WTC11 (cell line): ENCODE results near the gene SGCB.

Source experiments
- ESRRA ChIP-seq: sonication (generic); formaldehyde crosslinking; IDR thresholded peaks from 2 replicates; pipeline ENCODE4 v1.8.1; 2022; ENCODE audit warnings: mild to moderate bottlenecking, missing genetic modification reagents, borderline replicate concordance
- FOXK1 ChIP-seq: sonication (generic); formaldehyde crosslinking; IDR thresholded peaks from 2 replicates; pipeline ENCODE4 v1.8.0; 2022; ENCODE audit warnings: mild to moderate bottlenecking, moderate library complexity, missing genetic modification reagents
- IRF1 ChIP-seq: sonication (generic); formaldehyde crosslinking; IDR thresholded peaks from 2 replicates; pipeline ENCODE4 v1.8.0; 2023; ENCODE audit warnings: missing genetic modification reagents
- JAZF1 ChIP-seq: fragments of 250-450 bp; sonication (Bioruptor Pico); IDR thresholded peaks from 2 replicates; pipeline ENCODE4 v1.9.0; 2021; ENCODE audit warnings: moderate library complexity, mild to moderate bottlenecking, inconsistent platforms
- NR1H2 ChIP-seq: sonication (generic); formaldehyde crosslinking; IDR thresholded peaks from 2 replicates; pipeline ENCODE4 v1.9.0; 2021; ENCODE audit warnings: mild to moderate bottlenecking, moderate library complexity, missing genetic modification reagents
- SP1 ChIP-seq: sonication (generic); formaldehyde crosslinking; conservative IDR thresholded peaks from 2 replicates; pipeline ENCODE4 v1.8.1; 2022; ENCODE audit warnings: missing genetic modification reagents
- ZBTB21 ChIP-seq: sonication (generic); formaldehyde crosslinking; IDR thresholded peaks from 2 replicates; pipeline ENCODE4 v1.8.1; 2023; ENCODE audit warnings: mild to moderate bottlenecking, missing genetic modification reagents, borderline replicate concordance
- TF ChIP-seq, protein P1 (sequence below): fragments of 200-600 bp; IDR thresholded peaks from 2 replicates; pipeline ENCODE4 v1.8.0; 2022; ENCODE audit warnings: antibody characterized with exemption
- TF ChIP-seq, protein P2 (sequence below): sonication (generic); formaldehyde crosslinking; IDR thresholded peaks from 2 replicates; pipeline ENCODE4 v1.8.1; 2022; ENCODE audit warnings: low read depth, missing genetic modification reagents, borderline replicate concordance
- TF ChIP-seq, protein P3 (sequence below): sonication (generic); formaldehyde crosslinking; IDR thresholded peaks from 2 replicates; pipeline ENCODE4 v1.8.0; 2022; ENCODE audit warnings: mild to moderate bottlenecking, missing genetic modification reagents

DNA sequence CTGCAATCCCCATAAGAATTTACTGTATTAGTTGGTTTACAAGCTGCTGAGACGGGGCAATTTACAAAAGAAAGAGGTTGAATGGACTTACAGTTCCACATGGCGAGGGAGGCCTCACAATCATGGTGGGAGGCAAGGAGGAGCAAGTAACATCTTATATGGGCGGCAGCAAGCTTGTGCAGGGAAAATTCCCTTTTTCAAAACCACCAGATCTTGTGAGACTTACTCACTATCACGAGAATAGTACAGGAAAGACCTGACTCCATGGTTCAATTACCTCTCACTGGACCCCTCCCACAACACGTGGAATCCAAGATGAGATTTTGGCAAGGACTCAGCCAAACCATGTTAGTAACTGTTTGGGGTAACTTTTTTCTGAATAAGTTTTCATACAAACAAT is 11.2 kb upstream of the SGCB start:
- TF ChIP-seq, protein P1, sequence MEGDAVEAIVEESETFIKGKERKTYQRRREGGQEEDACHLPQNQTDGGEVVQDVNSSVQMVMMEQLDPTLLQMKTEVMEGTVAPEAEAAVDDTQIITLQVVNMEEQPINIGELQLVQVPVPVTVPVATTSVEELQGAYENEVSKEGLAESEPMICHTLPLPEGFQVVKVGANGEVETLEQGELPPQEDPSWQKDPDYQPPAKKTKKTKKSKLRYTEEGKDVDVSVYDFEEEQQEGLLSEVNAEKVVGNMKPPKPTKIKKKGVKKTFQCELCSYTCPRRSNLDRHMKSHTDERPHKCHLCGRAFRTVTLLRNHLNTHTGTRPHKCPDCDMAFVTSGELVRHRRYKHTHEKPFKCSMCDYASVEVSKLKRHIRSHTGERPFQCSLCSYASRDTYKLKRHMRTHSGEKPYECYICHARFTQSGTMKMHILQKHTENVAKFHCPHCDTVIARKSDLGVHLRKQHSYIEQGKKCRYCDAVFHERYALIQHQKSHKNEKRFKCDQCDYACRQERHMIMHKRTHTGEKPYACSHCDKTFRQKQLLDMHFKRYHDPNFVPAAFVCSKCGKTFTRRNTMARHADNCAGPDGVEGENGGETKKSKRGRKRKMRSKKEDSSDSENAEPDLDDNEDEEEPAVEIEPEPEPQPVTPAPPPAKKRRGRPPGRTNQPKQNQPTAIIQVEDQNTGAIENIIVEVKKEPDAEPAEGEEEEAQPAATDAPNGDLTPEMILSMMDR, result no peak
- TF ChIP-seq NR1H2, result no peak
- TF ChIP-seq FOXK1, result no peak
- TF ChIP-seq, protein P2, sequence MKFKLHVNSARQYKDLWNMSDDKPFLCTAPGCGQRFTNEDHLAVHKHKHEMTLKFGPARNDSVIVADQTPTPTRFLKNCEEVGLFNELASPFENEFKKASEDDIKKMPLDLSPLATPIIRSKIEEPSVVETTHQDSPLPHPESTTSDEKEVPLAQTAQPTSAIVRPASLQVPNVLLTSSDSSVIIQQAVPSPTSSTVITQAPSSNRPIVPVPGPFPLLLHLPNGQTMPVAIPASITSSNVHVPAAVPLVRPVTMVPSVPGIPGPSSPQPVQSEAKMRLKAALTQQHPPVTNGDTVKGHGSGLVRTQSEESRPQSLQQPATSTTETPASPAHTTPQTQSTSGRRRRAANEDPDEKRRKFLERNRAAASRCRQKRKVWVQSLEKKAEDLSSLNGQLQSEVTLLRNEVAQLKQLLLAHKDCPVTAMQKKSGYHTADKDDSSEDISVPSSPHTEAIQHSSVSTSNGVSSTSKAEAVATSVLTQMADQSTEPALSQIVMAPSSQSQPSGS (CRISPR knock-in tag), result no peak
- no peak for TF ChIP-seq ZBTB21
- TF ChIP-seq JAZF1, result no peak
- no peak for TF ChIP-seq SP1 (CRISPR knock-in tag)
- TF ChIP-seq, protein P3, sequence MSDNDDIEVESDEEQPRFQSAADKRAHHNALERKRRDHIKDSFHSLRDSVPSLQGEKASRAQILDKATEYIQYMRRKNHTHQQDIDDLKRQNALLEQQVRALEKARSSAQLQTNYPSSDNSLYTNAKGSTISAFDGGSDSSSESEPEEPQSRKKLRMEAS (CRISPR knock-in tag), result no peak
- TF ChIP-seq ESRRA (CRISPR knock-in tag), result no peak
- TF ChIP-seq IRF1 (CRISPR knock-in tag), result no peak
